Measurements from ENCODE around the gene CREG1.
"Not testable (repeated sequence)": the region's sequence is repeated elsewhere in the genome, so short reads cannot be mapped to it uniquely, and the experiment has no call there.

Gene CREG1

DNA sequence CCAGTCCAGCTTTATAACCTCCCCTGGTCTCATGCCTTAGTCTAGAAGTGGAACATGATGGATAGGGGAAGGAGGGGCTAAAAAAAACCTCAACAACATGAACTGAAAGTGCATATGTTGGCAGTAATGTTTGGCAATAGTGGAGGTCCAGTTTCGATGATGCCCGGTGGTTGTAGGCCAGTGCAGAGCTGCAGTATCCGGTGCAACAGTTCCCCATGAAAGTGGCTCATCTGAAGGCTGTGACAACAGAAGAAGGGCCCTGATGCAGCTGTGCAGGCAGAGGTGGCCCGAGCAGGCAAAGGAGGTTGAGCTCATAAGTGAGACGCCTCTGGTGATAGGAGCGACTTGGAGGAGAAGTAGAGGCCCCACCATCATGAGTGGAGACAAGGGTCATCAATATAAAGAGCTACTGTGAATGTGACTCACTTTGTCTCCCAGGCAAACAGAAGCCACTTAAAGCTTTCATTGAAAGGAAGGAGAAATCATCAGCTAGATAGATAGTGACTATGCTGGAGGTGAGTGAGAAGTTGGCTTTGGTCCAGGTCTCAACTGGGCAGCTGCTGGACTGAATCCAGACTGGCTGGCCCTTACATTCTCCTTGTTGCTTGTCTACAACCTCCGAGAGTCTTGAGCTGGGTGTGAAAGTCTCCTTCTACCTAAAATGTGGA lies 10.2 kb upstream of the CREG1 start:
- no peak for DNase-seq

DNA sequence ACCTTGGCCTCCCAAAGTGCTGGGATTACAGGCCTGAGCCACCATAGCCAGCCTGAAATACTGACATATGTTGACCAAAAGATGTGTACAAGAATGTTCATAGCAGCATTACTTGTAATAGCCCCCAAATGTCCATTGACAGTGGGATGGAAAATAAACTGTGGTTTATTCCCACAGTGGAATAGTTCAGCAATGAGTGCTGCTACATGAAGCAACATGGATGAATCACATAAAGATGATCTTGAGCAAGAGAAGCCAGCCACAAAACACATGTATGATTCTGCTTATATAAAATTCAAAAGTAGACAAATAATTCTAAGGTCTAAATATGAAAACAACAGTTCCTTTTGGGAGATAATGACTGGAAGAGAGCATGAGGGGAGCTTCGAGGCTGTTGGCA lies 9.1 kb upstream of the CREG1 start:
- no peak for DNase-seq

DNA sequence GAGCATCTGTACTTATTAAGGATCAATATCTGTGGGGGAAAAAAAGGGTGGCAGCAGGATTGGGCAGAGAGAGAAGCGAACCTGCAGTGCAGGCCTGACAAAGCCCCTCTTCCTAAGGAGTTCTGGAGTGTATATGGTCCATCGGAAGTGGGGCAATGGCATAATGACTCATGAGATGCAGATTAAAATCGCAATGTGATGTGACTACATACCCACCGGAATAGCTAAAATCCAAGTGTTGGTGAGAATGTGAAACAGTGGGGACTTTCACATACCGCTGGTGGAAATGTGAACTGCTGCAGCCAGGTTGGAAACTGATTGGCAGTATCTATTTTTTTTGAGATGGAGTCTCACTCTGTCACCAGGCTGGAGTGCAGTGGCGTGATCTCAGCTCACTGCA lies 8.2 kb upstream of the CREG1 start:
- no peak for DNase-seq

DNA sequence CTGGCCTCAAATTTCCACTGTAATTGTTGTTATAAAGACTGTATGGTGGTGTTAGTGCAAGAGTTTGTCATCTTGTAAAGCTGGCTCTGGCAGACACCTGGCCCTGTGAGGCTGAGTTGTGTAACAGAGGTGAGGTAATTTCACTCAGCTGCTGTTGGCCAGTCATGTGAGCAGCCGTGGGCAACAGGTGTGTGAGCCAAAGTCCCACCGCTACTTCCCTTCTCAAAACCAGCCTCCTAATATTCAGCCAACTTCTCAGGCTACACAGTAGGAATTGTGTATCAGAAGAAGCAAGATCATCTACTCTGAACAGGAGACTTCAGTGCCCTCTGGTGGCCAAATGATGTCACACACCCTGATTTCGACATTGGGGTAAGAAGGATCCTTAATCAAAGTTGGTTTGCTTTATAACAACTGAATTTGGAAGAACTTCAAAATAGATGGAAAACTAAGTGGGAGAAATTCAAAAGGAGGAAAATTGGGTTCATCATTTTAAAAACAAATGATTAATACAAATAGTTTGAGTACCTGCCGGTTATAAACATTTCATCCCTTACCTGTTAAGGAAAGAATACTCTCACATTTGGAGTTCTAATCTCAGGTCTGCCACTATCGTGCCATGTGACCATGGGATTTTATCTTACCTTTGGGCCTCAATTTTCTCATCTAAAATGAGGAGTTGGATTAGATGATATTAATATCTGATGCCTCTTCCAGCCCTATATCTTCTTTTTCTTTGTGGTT lies 2.6 kb upstream of the CREG1 start:
- DNase-seq: peak; percentile 69 to 75

DNA sequence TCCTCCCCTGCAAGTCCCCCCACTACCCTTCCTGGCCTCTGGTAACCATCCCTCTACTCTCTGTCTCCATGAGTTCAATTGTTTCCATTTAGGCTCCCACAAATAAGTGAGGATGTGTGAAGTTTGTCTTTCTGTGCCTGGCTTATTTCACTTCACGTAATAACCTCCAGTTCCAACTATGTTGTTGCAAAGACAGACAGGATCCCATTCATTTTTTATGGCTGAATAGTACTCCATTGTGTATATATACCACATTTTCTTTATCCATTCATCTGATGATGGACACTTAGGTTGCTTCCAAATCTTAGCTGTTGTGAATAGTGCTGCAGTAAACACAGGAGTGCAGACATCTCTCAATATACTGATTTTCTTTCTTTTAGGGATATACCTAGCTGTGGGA lies 1.5 kb upstream of the CREG1 start:
- DNase-seq: not testable (repeated sequence)

DNA sequence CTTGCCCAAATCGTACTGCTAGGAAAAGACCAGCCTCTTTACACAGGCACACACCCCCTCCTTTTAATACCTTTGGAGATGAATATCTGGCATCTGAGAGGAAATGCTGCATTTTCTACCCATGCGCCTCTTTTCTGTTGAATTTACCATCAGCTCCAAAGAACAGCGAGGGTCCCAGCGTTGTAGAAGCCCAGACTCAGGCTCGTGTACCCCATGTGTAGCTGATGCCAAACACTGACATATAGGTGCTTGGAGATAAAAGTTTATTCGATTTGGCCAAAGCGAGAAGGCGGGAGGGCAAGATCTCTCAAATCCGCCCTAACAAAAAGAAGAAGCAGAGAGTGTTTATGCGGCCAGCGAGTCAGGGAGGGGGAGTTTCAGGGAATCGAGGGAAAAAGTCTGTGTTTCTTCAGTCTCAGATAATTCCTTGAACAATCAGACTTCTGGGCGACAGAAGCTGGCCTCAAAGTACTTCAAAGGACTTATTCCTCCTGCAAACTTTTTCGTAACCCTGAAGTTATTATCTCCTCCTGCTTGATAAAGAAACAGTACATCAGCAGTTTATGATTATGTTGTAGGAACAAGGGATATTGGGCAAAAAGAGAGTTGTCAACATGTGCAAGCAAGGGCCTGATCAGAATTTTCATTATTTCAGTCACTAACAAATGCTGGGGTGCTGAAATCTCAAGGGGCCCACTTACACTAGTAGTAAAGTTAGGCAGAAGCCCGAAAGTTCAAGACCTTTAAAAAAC lies 642 bp upstream of the CREG1 start:
- no peak for DNase-seq

DNA sequence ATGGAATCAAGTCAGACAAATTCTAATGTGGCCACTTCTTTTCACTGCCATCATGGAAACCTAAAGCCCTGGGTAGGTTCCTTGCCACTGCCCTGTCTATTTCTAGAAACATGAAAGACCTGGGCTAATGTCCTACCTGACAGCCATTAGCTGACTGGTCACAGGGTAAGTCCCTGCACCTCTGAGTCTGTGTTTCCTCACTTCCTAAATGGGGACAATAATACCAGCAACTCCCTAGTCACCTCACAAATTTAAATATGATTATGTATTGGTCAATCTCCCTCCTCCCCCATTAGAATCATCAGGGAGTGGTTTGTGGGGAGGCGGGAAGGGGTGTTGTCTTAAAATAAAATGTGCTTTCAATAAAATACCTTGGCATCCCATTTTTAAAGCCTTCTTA lies 2.2 kb downstream of the CREG1 start:
- DNase-seq: no peak

DNA sequence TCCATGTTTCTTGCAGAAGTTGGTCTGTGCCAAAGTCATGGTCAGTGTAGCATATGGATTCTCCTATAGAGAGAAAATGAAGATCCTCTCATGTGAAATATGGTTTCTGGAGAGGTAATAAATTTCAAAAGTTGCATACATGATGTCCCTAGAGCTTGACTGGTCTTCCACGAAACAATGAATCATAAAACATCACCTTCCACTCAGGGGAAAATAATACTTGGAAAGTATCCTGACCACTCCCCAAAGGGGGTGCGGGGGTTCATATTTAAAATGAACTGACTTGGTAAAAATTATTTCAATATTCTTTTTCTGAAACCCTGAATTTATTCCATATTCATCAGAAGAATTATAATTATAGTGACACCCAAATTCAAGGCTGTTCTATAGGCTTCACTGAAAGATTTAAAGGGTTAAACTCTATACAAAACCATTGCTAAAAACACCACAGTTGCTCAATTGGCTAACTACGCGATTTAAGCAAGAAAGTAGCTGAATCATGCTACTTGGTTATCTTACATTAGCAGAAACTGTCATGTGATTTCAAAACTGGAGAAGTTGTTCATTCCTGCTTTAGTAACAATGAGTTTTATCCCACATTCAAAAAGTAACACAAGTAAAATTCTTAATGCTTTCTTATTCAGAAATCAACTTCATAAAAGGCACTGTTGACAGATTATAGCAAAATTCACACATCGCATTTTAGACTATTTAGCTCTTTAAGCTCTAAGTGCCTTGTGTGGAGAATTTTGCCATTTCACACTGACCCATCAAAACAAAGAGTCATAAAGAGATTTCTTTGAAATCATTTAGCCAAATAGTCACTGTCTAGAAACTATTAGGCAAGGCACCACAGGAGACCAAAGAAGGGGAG lies 5.3 kb downstream of the CREG1 start:
- no peak for DNase-seq

DNA sequence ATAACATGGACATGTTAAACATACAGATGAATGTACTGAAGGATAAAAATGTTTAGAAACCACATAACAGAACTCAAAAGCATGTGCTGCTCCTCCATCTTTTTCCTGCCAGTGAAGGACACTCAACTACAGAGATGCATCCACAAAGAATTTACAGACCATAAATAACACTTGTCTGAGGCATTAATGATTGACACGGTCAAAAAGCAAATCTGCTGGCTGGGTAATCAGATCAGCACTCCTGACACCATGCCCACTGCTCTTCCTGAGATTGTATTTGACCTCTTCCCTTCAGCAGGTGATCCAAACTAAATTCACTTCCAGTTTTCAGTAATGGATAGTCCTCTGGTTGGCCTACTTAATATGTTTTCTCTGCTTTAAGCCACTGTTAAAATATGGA lies 6.6 kb downstream of the CREG1 start:
- DNase-seq: no peak

DNA sequence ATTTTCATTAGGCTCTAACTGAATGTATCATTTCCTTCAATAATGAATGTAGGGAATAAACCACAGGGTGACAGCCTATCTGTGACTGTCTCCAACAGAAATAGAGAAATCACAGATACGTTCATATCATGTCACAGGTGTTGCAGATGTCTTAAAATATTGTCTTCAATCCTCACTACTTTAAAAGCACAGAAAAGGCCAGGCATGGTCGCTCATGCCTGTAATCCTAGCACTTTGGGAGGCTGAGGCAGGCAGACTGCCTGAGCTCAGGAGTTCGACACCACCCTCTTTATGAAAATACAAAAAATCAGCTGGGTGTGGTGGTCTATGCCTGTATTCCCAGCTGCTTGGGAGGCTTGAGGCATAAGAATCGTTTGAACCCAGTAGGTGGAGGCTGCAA lies 8.2 kb downstream of the CREG1 start:
- no peak for DNase-seq

DNA sequence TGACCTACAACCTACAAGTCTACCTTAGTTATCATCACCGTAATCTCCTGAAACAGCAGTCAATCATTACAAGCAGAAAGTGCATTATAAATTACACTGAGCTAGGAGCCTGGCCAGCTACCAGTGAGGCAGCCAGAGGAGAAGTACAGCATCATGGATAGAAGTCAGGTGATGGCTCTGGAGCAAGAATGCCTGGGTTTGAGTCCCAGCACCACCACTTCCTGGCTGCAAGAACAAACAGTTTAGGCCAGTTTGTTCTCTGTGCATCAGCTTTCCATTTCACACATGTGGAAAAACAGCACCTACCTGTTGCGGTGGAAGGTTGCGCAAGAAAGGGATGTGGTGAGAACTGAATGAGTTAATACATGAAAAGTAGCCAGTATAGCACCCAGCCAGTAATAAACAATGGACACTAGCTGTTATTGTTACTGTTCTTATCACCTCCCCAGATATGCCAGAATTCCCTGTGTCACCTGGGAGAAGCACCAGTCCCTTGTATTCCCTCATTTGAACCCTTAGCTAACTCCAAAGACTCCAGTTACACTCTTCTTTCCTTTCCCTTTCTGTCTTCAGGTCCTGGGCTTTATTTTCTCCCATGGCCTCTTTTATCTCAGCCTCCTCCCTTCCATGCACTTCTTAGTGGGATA lies 9.0 kb downstream of the CREG1 start:
- no peak for DNase-seq

DNA sequence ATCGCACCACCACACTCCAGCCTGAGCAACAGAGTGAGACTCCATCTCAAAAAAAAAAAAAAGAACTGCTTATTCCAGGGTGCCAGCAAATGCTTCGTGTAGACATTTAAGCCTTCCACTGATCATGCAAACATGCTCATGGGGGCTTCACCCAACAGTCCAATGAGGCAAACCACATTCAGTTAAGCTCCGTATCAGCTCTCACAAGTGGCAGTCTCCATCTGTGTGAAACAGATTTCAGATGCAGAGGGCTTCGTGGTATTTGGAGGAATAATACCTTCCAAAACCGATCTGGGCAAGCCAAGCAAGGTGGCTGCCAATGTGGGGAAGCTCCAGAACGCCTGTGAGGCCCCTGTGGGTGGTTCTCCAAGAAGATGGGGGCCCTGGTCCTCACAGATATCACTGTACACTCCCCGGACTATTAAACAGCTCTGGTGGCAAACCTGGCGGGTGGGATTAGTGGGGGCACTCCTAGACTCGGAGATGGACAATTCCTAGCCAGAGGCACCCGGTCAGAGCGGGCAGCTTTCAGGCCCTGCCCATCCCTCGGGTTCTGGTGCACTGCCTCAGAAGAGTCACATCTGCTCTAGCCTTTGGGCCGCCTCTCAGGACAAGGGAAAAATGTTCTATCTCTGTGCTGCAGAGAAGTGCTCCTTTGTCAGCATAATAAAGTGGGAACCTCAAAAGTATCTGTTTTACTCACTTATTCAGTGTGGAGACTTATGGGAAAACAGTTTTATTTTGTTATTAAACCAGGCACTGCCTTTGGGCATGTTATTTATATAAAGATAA lies 10.2 kb downstream of the CREG1 start:
- no peak for DNase-seq

DNA sequence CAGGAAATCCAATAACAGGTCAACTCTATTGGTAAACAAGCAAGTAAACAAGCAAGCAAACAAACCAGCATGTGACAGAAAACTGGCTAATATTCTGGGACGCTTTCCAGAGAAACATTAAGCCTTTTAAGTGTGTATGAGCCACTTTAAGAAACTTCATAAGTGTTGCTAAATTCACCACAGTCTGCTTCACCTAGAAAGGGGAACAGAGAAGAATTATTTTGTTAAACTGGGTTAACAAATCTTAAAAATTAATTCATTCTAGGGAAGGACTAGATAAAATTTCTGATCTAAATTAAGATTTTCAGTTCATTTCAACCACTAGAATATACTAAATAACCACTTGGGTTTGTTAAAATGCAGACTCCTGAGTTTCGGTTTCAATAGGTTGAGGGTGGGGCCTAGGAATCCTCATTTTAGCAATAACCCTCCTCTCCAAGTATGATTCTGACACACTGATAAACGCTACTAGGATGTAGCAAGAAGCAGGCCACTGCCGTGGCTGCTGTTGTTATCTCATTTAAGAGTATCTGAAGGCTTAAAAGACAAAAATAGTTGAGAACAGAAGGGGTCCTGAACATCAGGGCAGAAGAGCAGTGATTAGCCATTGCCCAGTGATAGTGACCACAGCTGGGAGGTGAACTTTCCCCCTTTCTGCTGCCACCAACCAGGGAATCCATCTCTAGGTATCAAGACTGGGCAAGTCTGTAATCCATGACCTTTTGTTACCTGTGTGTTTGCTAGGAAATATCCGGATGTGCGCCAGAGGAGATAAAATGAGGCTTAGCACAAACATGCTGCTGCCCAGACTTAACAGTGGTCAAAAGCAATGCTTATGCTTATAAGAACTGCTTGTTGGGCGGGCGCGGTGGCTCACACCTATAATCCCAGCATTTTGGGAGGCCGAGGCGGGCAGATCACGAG lies 11.2 kb downstream of the CREG1 start:
- no peak for DNase-seq

DNA sequence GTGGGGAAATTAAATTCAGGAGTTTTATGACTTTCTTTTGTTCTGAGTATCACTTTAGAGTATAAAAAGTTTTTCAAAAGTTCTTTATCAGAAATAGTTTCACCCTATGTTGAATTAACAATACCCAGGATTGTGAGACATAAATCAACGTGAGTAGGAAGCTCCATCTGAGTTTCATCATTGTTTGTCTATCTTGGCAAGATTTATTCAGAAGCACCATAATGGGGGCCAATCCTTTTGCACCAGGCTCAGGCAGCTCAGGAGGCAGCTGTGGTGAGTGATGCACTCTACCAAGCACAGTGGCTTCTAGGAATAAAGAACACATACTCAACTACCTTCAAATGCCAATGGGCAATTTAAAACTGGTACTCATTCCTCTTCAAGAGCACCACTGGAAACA lies 12.0 kb downstream of the CREG1 start:
- DNase-seq: no peak

DNA sequence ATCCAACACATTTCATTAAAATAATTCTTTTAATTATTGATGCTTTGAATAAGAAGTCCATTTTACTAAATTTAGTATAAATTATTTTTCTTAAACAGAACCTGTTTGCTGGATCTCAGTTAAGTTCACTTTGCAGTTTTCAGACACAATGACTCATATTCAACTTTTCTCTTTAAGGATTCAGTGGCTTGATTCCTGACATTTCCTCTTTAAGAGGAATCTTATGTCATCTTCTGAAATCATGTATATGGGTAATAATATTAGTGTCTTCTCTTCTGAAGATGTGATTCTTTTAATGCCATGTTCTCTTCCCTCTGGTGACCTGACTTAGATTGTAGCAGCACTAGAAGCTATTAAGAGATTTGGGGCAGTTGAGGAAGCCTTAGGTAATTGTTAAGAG lies 12.6 kb downstream of the CREG1 start:
- no peak for DNase-seq

DNA sequence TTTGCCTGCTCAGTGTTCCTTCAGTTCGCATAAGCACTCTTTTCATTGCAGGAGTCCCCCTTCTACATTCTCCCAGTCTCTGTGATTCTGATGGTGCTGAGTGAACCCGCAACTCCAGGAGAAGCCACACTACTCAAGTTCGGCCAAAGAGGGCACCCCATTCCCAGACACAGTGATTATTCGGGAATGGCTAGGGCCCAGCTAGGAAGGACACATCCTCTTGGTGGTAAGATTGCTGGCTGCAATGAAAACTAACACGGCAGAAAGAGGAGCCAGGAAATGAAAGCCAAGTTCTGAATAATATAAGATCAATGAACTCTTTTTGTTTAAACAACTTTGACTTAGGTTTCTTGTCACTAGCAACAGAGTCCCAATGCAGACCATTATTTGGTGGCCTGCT lies 14.9 kb downstream of the CREG1 start:
- no peak for DNase-seq

DNA sequence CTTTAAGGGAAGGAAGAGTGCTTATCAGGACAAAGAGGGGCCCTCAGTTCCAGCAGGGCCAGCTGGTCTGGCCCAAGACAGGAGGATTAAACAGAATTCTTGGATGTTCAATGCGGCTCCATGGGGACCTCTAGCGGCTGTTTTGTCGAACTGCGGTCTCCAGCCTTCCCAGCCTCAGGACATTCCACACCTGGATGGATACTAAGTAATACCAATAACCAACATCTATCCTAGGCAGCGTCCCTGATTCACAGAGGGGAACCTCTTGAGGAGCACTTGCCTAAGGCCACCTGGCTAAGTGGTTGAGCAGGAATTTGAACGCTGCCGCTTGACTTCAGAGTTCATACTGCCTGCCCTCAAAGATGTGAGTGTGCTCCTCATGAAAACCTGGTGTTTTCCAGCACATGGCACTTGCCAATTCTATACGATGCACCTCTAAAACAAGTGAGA lies 19.7 kb downstream of the CREG1 start:
- peak; percentile 61 to 71 for DNase-seq

DNA sequence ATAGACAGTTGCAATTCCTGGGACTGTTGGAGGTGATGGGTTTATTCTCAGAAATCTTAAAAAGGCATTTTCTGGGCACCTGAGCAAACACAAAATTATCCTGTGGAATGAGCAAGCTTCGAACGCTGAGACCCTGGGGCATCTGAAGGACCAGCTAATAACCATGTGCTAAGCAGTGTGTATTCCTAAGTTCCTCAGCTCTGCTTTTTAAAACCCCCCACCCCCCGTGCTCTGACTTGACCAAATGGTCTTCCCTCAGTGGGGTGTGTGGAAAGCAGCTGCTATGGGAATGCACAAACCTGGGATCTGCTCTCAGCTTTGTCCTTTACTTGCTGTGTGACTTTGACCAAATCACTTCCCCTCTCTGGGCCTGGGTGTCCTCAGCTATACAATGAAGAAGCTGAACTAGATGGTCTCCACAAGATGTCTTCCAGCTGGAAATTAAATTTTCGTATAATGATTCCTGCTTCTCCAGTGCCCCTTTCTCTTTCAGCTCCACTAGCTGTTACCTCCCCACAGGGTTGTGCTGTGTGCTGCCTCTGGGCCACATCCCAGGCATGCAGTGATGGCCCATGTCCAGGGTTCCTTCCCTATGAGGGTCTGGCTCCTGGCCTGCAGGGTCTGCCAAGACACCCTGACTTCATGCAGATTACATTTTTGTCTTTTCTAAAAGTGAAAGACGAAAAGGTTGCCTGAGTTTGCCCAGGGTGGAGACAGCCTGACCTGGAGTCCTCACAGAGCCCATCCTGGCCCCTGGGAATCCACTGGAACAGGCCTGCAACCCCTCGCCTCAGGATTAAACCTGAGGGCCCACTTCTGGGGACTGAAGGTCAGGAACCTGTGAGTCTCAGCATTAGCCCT lies 20.4 kb downstream of the CREG1 start:
- DNase-seq: no peak

DNA sequence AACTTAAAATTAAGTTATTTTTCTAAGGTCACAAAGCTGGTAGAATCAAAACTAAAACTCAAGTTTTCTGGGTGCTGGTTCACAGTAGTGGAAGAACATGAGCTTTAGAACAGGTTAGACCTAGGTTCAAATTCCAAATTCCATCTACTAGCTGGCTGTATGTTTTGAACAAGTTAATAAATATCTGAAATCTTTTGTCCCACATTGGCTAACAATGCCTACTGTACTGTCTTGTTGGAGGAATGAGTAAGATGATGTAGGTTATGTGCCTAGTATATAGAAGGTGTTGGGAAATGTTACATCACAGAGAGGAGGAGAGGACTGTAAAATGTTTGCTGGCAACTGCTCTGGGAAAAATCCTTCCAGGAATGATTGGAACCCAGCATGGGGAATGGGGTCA lies 21.2 kb downstream of the CREG1 start:
- no peak for DNase-seq

Data from stimulated activated CD4-positive, alpha-beta T cell treated with anti-CD3 and anti-CD28 coated beads, Interleukin-2, amount 100 ng/mL, for 48 hours (primary cell).